ENCODE measurements around the gene DCAF4L1. TPM values are rescaled to one million over a fixed set of nuclear protein-coding genes. Genes with fewer than 3 reads are reported as not detected.

Gene DCAF4L1
- total RNA-seq, 1 donor from 2014 or later = 0.11 TPM

DNA sequence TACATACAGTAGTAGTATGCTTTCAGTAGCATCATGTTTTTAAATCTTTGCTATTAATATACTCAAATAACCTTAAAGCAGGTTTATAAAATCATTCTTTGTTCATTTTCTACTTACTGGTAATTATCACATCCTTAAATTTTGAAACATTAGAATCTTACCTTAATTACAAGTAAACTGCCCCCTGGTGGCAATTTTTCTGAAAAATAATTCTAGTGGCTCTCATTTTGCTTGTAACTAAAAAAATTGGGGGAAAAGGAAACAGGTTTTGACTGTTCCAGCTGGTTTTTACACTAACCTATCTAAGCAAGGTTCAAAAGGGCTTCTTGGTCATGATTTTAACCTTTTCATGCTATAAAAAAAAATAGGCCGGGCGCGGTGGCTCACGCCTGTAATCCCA, 18.5 kb upstream of the DCAF4L1 start:
- Mint-ChIP-seq H3K9me3 (peaks cover 6% of the 10 kb centered on the region), H3K27ac (no peak overlapping the region), H3K4me3 (ENCODE audit: low read depth) (no peak overlapping the region), H3K4me1 (ENCODE audit: low read depth) (no peaks in the 10 kb centered on the region), H3K36me3 (ENCODE audit: low read depth) (peaks cover 1% of the 10 kb centered on the region), H3K27me3 (ENCODE audit: low read depth) (no peaks in the 10 kb centered on the region)
- no peak for DNase-seq (ENCODE audit: low spot score)
- intact Hi-C loops (cut with micrococcal nuclease) = no loop called here

DNA sequence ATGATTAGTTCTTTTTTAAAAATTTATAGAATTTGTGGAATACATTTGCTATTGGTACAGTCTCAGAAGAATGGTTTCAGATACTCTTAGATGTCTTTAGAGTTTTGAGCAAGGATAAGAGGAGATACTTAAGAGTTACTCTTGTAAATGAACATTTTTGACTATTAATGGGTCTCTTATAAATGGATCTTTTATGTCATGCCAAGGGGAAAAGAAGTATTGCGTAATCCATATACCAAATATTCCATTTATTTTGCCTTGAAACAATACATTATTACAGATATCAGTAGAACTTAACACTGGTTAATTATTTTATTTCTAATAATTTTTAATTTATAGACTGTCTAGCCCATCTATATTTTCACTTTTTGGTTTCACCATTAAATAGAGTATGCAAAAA, 17.2 kb upstream of the DCAF4L1 start:
- peaks cover 4% of the 10 kb centered on the region for H3K36me3 Mint-ChIP-seq (ENCODE audit: low read depth)
- no peaks in the 10 kb centered on the region for H3K27me3 Mint-ChIP-seq (ENCODE audit: low read depth)
- H3K4me3 Mint-ChIP-seq (ENCODE audit: low read depth) = no peak overlapping the region
- no peak for DNase-seq (ENCODE audit: low spot score)
- no peaks in the 10 kb centered on the region for H3K4me1 Mint-ChIP-seq (ENCODE audit: low read depth)
- H3K9me3 Mint-ChIP-seq = peaks cover 9% of the 10 kb centered on the region
- no peak overlapping the region for H3K27ac Mint-ChIP-seq
- intact Hi-C loops (cut with micrococcal nuclease) = no loop called here

DNA sequence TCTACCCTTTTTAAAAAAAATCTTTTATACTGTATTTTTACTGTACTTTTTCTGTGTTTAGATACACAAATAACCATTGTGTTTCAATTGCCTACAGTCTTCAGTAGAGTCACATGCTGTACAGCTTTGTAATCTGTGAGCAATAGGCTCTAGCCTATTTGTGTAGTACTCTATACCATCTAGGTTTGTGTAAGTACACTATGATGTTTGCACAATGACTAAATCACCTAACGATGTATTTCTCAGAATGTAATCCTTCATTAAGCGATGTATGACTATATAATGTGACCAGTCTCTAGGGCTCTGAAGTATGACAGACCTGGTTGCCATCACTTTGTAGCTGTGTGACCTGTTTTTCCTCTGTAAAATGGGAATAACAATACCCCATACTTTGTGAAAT, 14.2 kb upstream of the DCAF4L1 start:
- H3K27me3 Mint-ChIP-seq (ENCODE audit: low read depth) = no peaks in the 10 kb centered on the region
- no peak overlapping the region for H3K27ac Mint-ChIP-seq
- no peak for DNase-seq (ENCODE audit: low spot score)
- H3K4me3 Mint-ChIP-seq (ENCODE audit: low read depth) = no peak overlapping the region
- peaks cover 4% of the 10 kb centered on the region for H3K36me3 Mint-ChIP-seq (ENCODE audit: low read depth)
- intact Hi-C loops (cut with micrococcal nuclease) = no loop called here
- no peaks in the 10 kb centered on the region for H3K4me1 Mint-ChIP-seq (ENCODE audit: low read depth)
- peaks cover 9% of the 10 kb centered on the region for H3K9me3 Mint-ChIP-seq

DNA sequence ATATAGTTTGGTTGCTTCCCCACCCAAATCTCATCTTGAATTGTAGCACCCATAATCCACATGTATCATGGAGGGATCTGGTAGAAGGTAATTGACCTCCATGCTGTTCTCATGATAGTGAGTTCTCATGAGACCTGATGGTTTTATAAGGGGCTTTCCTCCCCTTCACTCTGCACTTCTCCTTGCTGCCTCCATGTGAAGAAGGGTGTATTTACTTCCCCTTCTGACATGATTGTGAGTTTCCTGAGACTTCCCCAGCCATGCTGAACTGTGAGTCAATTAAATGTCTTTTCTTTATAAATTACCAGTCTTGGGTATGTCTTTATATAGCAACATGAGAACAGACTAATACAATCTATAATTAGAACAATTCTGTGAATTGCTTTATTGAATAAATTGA, 11.9 kb upstream of the DCAF4L1 start:
- no peak overlapping the region for H3K4me3 Mint-ChIP-seq (ENCODE audit: low read depth)
- peaks cover 9% of the 10 kb centered on the region for H3K9me3 Mint-ChIP-seq
- no peak for DNase-seq (ENCODE audit: low spot score)
- H3K4me1 Mint-ChIP-seq (ENCODE audit: low read depth) = no peaks in the 10 kb centered on the region
- H3K27ac Mint-ChIP-seq = no peak overlapping the region
- intact Hi-C loops (cut with micrococcal nuclease) = no loop called here
- no peaks in the 10 kb centered on the region for H3K27me3 Mint-ChIP-seq (ENCODE audit: low read depth)
- H3K36me3 Mint-ChIP-seq (ENCODE audit: low read depth) = peaks cover 4% of the 10 kb centered on the region

DNA sequence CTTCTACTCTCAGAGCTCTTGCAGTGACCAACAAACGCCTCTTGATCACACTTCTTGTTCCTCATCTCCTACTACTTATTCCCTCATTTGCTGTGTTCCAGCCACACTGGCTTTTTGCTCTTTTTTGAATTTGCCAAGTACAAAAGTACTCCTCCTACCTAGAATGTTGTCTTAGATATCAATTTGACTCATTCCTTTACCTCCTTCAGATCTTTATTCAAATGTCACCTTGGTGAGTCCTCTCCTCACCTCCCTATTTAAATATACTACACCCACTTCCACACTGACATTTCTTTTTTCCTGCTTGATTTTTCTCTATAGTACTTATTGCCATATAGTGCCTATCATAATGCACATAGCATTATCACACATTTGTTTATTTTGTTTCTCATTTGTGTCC, 6.2 kb upstream of the DCAF4L1 start:
- H3K4me1 Mint-ChIP-seq (ENCODE audit: low read depth) = peaks cover 6% of the 10 kb centered on the region
- no peaks in the 10 kb centered on the region for H3K27me3 Mint-ChIP-seq (ENCODE audit: low read depth)
- H3K4me3 Mint-ChIP-seq (ENCODE audit: low read depth) = no peak overlapping the region
- H3K9me3 Mint-ChIP-seq = no peaks in the 10 kb centered on the region
- no peak for DNase-seq (ENCODE audit: low spot score)
- H3K27ac Mint-ChIP-seq = no peak overlapping the region
- H3K36me3 Mint-ChIP-seq (ENCODE audit: low read depth) = no peaks in the 10 kb centered on the region
- intact Hi-C loops (cut with micrococcal nuclease) = no loop called here

DNA sequence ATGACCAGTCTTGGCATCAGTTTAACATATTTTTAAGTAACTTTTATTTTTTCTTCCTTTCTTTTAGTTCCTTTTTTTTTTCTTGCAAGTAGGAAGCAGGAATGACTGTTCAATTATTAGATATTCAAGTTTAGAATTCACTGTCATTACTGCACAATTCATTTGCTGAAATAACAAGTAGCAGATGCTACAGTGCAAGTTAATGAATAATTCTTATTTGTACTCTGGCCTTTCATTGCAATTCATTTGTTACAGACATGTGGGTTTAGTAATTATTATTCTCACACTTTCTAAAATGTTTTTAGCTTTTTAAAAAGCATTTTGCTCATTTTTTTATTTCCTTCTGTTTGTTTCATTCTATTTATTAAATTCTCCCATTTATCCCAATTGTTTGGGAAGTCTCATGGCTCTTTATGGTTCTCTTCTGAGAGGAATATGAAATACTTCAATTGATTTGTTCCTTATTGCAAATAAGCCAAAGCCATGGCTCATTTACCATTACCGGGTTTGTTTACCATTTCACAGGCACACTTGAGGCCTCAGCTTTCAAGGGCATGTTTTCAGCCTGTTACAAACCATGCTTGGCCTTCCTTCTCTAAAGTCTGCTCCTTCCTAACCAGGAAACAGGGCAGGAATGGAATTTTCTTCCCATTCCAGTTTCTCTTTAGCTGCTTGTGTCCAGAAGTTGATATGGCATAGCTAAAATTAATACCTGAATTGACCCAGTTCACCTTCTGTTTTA, 4.6 kb upstream of the DCAF4L1 start:
- no peak for DNase-seq (ENCODE audit: low spot score)
- peaks cover 6% of the 10 kb centered on the region for H3K4me1 Mint-ChIP-seq (ENCODE audit: low read depth)
- intact Hi-C loops (cut with micrococcal nuclease) = no loop called here
- no peaks in the 10 kb centered on the region for H3K9me3 Mint-ChIP-seq
- no peaks in the 10 kb centered on the region for H3K36me3 Mint-ChIP-seq (ENCODE audit: low read depth)
- H3K27me3 Mint-ChIP-seq (ENCODE audit: low read depth) = no peaks in the 10 kb centered on the region
- H3K27ac Mint-ChIP-seq = no peak overlapping the region
- no peak overlapping the region for H3K4me3 Mint-ChIP-seq (ENCODE audit: low read depth)

DNA sequence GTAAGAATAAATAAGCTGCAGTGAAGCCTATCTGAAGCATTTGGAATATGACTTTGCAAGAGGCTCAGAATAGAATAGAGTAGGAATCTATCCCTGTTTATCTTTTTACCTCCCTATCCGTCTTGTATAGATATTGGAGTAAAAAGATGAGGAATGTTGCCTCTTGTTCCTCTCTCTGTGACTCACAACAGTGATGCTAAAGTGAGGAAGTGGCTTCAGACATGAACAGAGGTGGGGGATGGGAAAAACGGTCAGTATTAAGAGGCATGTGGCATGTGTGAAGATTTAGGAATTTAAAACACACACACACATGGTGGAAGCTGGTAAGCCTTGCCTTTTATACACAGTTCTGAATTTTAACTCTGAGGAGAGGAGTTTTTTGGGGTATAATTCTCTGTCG, 3.8 kb upstream of the DCAF4L1 start:
- DNase-seq (ENCODE audit: low spot score) = no peak
- H3K4me1 Mint-ChIP-seq (ENCODE audit: low read depth) = peaks cover 6% of the 10 kb centered on the region
- H3K9me3 Mint-ChIP-seq = no peaks in the 10 kb centered on the region
- no peak overlapping the region for H3K27ac Mint-ChIP-seq
- no peaks in the 10 kb centered on the region for H3K36me3 Mint-ChIP-seq (ENCODE audit: low read depth)
- intact Hi-C loops (cut with micrococcal nuclease) = no loop called here
- no peaks in the 10 kb centered on the region for H3K27me3 Mint-ChIP-seq (ENCODE audit: low read depth)
- H3K4me3 Mint-ChIP-seq (ENCODE audit: low read depth) = no peak overlapping the region

DNA sequence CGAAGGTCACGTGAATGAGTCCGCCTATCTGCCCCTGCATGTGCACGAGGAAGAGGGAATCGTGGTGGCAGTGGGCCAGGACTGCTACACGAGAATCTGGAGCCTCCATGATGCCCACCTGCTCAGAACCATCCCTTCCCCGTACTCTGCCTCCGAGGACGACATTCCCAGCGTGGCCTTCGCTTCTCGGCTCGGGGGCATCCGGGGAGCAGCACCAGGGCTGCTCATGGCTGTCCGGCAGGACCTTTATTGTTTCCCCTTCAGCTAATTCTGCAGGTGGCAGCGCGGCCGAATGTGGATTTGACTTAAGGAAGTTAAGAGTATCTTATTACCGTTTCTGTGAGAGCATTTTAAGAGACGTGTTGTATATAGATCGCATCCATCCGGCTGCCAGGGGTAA, 1.2 kb downstream of the DCAF4L1 start:
- DNase-seq (ENCODE audit: low spot score) = no peak
- Mint-ChIP-seq H3K27ac (no peak overlapping the region), H3K27me3 (ENCODE audit: low read depth) (no peaks in the 10 kb centered on the region), H3K4me1 (ENCODE audit: low read depth) (peaks cover 5% of the 10 kb centered on the region), H3K9me3 (no peaks in the 10 kb centered on the region), H3K36me3 (ENCODE audit: low read depth) (no peaks in the 10 kb centered on the region), H3K4me3 (ENCODE audit: low read depth) (no peak overlapping the region)
- intact Hi-C loops (cut with micrococcal nuclease) = no loop called here

DNA sequence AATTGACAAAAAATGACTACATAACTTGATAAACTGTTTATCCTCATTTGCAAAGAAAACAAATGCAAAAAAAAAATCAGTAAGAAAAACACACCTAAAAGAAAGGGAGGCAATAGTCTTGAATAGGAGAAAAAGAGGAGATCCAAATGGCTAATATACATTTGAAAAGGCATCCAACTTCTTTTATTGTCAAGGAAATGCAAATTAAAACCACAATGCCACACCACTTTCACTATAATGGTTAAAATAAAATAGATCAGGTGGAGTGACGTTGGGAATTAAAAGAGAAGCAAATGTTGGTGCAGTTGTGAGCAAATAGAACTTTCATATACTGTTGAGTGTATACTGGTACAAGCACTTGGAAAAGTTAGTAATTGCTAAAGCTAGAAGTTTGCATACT, 3.6 kb downstream of the DCAF4L1 start:
- Mint-ChIP-seq H3K4me3 (ENCODE audit: low read depth) (no peak overlapping the region), H3K27me3 (ENCODE audit: low read depth) (no peaks in the 10 kb centered on the region), H3K4me1 (ENCODE audit: low read depth) (peaks cover 12% of the 10 kb centered on the region), H3K27ac (no peak overlapping the region), H3K9me3 (no peaks in the 10 kb centered on the region), H3K36me3 (ENCODE audit: low read depth) (no peaks in the 10 kb centered on the region)
- DNase-seq (ENCODE audit: low spot score) = no peak
- intact Hi-C loops (cut with micrococcal nuclease) = no loop called here

DNA sequence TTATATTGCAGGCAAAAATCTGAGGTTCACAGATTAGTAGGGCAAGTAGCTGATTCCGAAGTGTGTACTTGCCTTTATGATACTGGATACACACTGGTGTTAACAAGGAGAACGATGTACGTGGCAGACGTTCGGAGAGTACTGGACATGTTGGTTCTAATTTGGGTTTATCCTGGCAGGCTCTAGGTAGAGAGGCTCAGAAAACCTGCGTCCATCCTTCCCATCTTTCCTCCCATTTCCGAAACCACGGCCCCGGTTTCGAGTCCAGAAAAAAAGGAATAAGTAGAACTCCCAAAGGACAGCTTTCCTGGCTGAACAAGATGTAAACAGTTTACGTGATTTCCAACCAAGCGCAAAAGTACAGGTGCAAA, 8.4 kb downstream of the DCAF4L1 start:
- Mint-ChIP-seq H3K36me3 (ENCODE audit: low read depth) (peaks cover 11% of the 10 kb centered on the region), H3K4me3 (ENCODE audit: low read depth) (peak overlapping the region; percentile 94), H3K27ac (peak overlapping the region; percentile 82), H3K27me3 (ENCODE audit: low read depth) (no peaks in the 10 kb centered on the region), H3K9me3 (no peaks in the 10 kb centered on the region), H3K4me1 (ENCODE audit: low read depth) (peaks cover 18% of the 10 kb centered on the region)
- DNase-seq (ENCODE audit: low spot score) = no peak
- intact Hi-C loops (cut with micrococcal nuclease) = loop anchor here (1.0 kb wide), 1 partner anchor 55 kb away; the partner anchor contains the start of gene TMEM33

DNA sequence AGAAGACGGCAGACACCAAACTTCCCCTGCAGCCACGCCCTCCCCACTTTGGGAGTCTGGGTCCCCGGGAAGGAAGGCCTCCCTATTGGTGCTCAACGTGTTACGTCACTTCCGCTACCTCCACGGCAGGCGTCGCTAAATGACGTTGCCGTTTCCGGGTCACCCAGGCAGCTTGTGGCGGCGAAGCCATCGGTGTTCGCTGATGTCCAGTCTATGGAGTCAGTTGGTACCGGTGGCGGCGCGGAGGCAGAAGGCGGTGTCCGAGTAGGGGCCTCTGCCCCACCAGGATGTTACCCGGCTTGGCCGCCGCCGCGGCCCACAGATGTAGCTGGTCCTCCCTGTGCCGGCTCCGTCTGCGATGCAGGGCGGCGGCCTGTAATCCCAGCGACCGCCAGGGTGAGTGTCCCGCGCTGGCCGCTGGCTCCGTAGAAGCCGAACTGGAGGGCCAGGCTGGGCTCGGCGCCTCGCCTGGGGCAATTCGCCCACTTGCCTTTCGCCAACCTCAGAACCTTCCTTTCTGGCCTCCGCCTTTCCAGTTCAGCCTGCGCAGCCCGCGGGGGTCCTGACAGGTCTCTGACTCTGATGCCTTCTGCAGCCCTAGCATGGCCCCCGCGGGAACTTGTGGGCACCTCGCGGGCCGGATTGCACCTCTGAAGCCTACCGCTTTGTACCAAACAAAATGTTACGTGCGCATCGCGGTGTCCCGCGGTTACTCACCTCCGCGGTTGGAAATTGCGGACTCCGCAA, 9.0 kb downstream of the DCAF4L1 start, which contains the start of gene SLC30A9:
Gene SLC30A9 (plus strand): TSS at position 166 of the 747 bp plus-strand sequence. CDS start 122 bp downstream, at position 288.
- no peaks in the 10 kb centered on the region for H3K9me3 Mint-ChIP-seq
- H3K4me3 Mint-ChIP-seq (ENCODE audit: low read depth) = peak within 1 kb of the TSS; percentile 94
- peaks cover 14% of the 10 kb centered on the region for H3K36me3 Mint-ChIP-seq (ENCODE audit: low read depth)
- peak within 1 kb of the TSS; percentile 85 for H3K27ac Mint-ChIP-seq
- no peaks in the 10 kb centered on the region for H3K27me3 Mint-ChIP-seq (ENCODE audit: low read depth)
- intact Hi-C loops (cut with micrococcal nuclease) = loop anchor here (1.0 kb wide), 1 partner anchor 55 kb away; the partner anchor contains the start of gene TMEM33
- peaks cover 18% of the 10 kb centered on the region for H3K4me1 Mint-ChIP-seq (ENCODE audit: low read depth)
- peak; percentile 90 for DNase-seq (ENCODE audit: low spot score)

DNA sequence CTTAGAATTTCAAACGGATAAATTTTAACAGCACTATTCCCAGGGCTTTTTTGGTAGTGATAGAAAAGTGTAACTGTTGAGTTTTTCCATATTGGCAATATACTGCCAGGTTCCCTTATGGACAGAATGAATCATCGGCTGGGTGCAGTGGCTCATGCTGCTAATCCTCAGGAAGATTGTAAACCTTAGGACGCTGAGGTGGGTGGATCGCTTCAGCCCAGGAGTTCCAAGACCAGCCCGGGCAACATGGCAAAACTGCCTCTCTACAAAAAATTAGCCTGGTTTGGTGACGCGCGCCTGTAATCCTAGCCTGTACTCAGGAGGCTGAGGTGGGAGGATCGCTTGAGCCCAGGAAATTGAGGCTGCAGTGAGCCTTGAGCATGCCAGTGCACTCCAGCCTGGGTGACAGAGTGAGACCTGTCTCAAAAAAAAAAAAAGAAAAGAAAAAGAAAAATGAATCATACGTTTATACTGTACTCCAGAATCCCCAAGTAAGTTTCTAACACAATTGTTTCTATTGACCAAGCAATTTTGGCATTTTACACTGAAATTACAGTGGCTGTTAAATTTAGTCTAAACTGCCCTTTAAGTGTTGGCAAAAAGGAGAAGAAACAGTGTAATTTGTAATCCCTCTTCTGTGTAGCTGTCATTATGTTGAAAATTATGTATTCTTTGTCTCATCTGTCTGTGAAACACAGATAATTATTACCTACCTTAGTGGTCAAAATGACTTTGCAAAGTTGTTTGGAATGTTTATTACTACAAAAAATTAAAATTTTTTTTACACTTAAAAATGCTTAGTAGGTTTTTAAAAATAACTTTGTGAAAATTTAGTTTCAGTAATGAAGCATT, 10.6 kb downstream of the DCAF4L1 start:
- DNase-seq (ENCODE audit: low spot score) = no peak
- intact Hi-C loops (cut with micrococcal nuclease) = no loop called here
- Mint-ChIP-seq H3K36me3 (ENCODE audit: low read depth) (peaks cover 14% of the 10 kb centered on the region), H3K9me3 (no peaks in the 10 kb centered on the region), H3K27me3 (ENCODE audit: low read depth) (no peaks in the 10 kb centered on the region), H3K4me3 (ENCODE audit: low read depth) (peak overlapping the region; percentile 94), H3K27ac (no peak overlapping the region), H3K4me1 (ENCODE audit: low read depth) (peaks cover 18% of the 10 kb centered on the region)

Data from activated T-helper 2 cell treated with anti-CD3 and anti-CD28 coated beads, Interferon-gamma antibody, Interleukin-2, Interleukin-4, amounts not matched to agents 10 μg/mL and 5 μg/mL and 100 μg/mL, durations not matched to agents 14 hours and 24 hours and 36 hours (primary cell).